Measurements from ENCODE around the gene PTPRM. TPM values are rescaled to one million over a fixed set of nuclear protein-coding genes. Genes with fewer than 3 reads are reported as not detected.

The PTPRM gene
- total RNA-seq, 1 experiment from 2014 or later: 45.6 TPM

GRCh38 chr18:8380006-8380405, 812.9 kb downstream of the PTPRM start:
- H3K9me3 ChIP-seq (ENCODE audit: low read length): no peaks in the 10 kb centered on the region
- no peaks in the 10 kb centered on the region for H3K4me1 ChIP-seq (ENCODE audit: insufficient read depth, low read length)
- BruUV-seq (replicated peaks): no TSS peak
- no peak overlapping the region for H3K27ac ChIP-seq (ENCODE audit: low read length)
- CTCF ChIA-PET: no interaction called here
- H3K4me2 ChIP-seq (ENCODE audit: low read length): no peak overlapping the region
- ATAC-seq (no peak), DNase-seq (no peak)
- intact Hi-C loops (cut with micrococcal nuclease): loop anchor here (10.0 kb wide), 2 partner anchors 205 to 1105 kb away; no protein-coding TSS in a partner anchor
- no peaks in the 10 kb centered on the region for H3F3A ChIP-seq (ENCODE audit: low read length, unreplicated experiment)
- no peaks in the 10 kb centered on the region for H4K20me1 ChIP-seq (ENCODE audit: low read length)
- POLR2A ChIA-PET (ENCODE audit: unreplicated experiment): no interaction called here
- no peak overlapping the region for H3K9ac ChIP-seq (ENCODE audit: low read length)
- no peaks in the 10 kb centered on the region for H3K27me3 ChIP-seq (ENCODE audit: low read length)
- H2AFZ ChIP-seq (ENCODE audit: low read length): no peak overlapping the region
- TF ChIP-seq CTCF (conservative IDR thresholded peaks at IDR 0.05; ENCODE audit: low read depth, low read length): no peak
- TF ChIP-seq EZH2phosphoT487 (IDR thresholded peaks at IDR 0.05; ENCODE audit: borderline replicate concordance, low read length): no peak
- no peak for TF ChIP-seq EZH2 (IDR thresholded peaks at IDR 0.05; ENCODE audit: low read length, unreplicated experiment)
- H3K4me3 ChIP-seq (ENCODE audit: low read length): no peak overlapping the region
- no peaks in the 10 kb centered on the region for H3K9me2 ChIP-seq (replicated peaks; ENCODE audit: low read length)
- no peaks in the 10 kb centered on the region for H3K36me3 ChIP-seq (ENCODE audit: low read depth, low read length)
- no peaks in the 10 kb centered on the region for H3K79me2 ChIP-seq (ENCODE audit: low read length)

- TF ChIP-seq EZH2phosphoT487 (IDR thresholded peaks at IDR 0.05; ENCODE audit: borderline replicate concordance, low read length): no peak
- no peak for TF ChIP-seq EZH2 (IDR thresholded peaks at IDR 0.05; ENCODE audit: low read length, unreplicated experiment)
- TF ChIP-seq CTCF (conservative IDR thresholded peaks at IDR 0.05; ENCODE audit: low read depth, low read length): no peak
- Histone ChIP-seq H4K20me1 (ENCODE audit: low read length) (no peaks in the 10 kb centered on the region), H3K4me2 (ENCODE audit: low read length) (no peak overlapping the region), H3K9me2 (replicated peaks; ENCODE audit: low read length) (no peaks in the 10 kb centered on the region), H3K4me3 (ENCODE audit: low read length) (no peak overlapping the region), H3K36me3 (ENCODE audit: low read depth, low read length) (no peaks in the 10 kb centered on the region), H3F3A (ENCODE audit: low read length, unreplicated experiment) (no peaks in the 10 kb centered on the region), H3K27ac (ENCODE audit: low read length) (no peak overlapping the region), H3K4me1 (ENCODE audit: insufficient read depth, low read length) (no peaks in the 10 kb centered on the region), H3K79me2 (ENCODE audit: low read length) (no peaks in the 10 kb centered on the region), H3K27me3 (ENCODE audit: low read length) (no peaks in the 10 kb centered on the region), H3K9me3 (ENCODE audit: low read length) (no peaks in the 10 kb centered on the region), H3K9ac (ENCODE audit: low read length) (no peak overlapping the region), H2AFZ (ENCODE audit: low read length) (no peak overlapping the region)
- CTCF ChIA-PET: no interaction called here
- intact Hi-C loops (cut with micrococcal nuclease): loop anchor here (10.0 kb wide), 2 partner anchors 206 to 1106 kb away; no protein-coding TSS in a partner anchor
- peak; percentile 43 for ATAC-seq
- peak; percentile 18 for DNase-seq
- no TSS peak for BruUV-seq (replicated peaks)
- POLR2A ChIA-PET (ENCODE audit: unreplicated experiment): no interaction called here
Observed at GRCh38 chr18:8380926-8381325, 813.8 kb downstream of the PTPRM start.

- Histone ChIP-seq H3K9ac (ENCODE audit: low read length) (no peak overlapping the region), H2AFZ (ENCODE audit: low read length) (no peak overlapping the region), H3K4me1 (ENCODE audit: insufficient read depth, low read length) (no peaks in the 10 kb centered on the region), H3K4me3 (ENCODE audit: low read length) (no peak overlapping the region), H4K20me1 (ENCODE audit: low read length) (no peaks in the 10 kb centered on the region), H3K79me2 (ENCODE audit: low read length) (no peaks in the 10 kb centered on the region), H3K4me2 (ENCODE audit: low read length) (no peak overlapping the region), H3F3A (ENCODE audit: low read length, unreplicated experiment) (no peaks in the 10 kb centered on the region), H3K27ac (ENCODE audit: low read length) (no peak overlapping the region), H3K9me2 (replicated peaks; ENCODE audit: low read length) (no peaks in the 10 kb centered on the region), H3K27me3 (ENCODE audit: low read length) (no peaks in the 10 kb centered on the region), H3K36me3 (ENCODE audit: low read depth, low read length) (no peaks in the 10 kb centered on the region), H3K9me3 (ENCODE audit: low read length) (no peaks in the 10 kb centered on the region)
- TF ChIP-seq EZH2phosphoT487 (IDR thresholded peaks at IDR 0.05; ENCODE audit: borderline replicate concordance, low read length) (no peak), CTCF (conservative IDR thresholded peaks at IDR 0.05; ENCODE audit: low read depth, low read length) (no peak), EZH2 (IDR thresholded peaks at IDR 0.05; ENCODE audit: low read length, unreplicated experiment) (no peak)
- DNase-seq (no peak), ATAC-seq (no peak)
- no TSS peak for BruUV-seq (replicated peaks)
- ChIA-PET POLR2A (ENCODE audit: unreplicated experiment) (no interaction called here), CTCF (no interaction called here)
- intact Hi-C loops (cut with micrococcal nuclease): loop anchor here (10.0 kb wide), 2 partner anchors 207 to 1107 kb away; no protein-coding TSS in a partner anchor
Observed at GRCh38 chr18:8381821-8382459, 814.8 kb downstream of the PTPRM start.
